Thoracic aorta (tissue), 2 donors: Measurements from ENCODE around the gene CFAP91. TPM values are rescaled to one million over a fixed set of nuclear protein-coding genes. Genes with fewer than 3 reads are reported as not detected.
A peak's percentile ranks its signal among the peaks of the same experiment; 100 is the strongest.

Experiments used
- ATAC-seq: fragments of 150-250 bp; one replicate; pipeline ENCODE4 v1.8.0; 2017; ENCODE audit warnings: low read depth; ENCODE audit not compliant: insufficient number of reproducible peaks, low FRiP score
- DNase-seq: peaks from one replicate; pipeline ENCODE4 v3.0.0-alpha.2; 2020; ENCODE audit warnings: low spot score
- H3K27ac ChIP-seq, 2 donors: fragments of 200-600 bp; sonication (generic); 1 replicate in 1 of 2; 2 replicates in 1 of 2; pipeline ENCODE4 v1.5.1; 2016; ENCODE audit warnings: mild to moderate bottlenecking in 2 of 2, moderate library complexity in 2 of 2
- H3K27me3 ChIP-seq: fragments of 200-600 bp; sonication (generic); replicated peaks from 2 replicates; pipeline ENCODE4 v1.6.0; 2016; ENCODE audit warnings: mild to moderate bottlenecking; ENCODE audit not compliant: insufficient read depth
- H3K36me3 ChIP-seq: fragments of 200-600 bp; sonication (generic); one replicate; pipeline ENCODE4 v1.5.1; 2016
- H3K4me1 ChIP-seq, 2 donors: fragments of 200-600 bp; sonication (generic); 1 replicate in 1 of 2; 2 replicates in 1 of 2; pipeline versions ENCODE4 v1.5.1 to v1.6.0; 2016; ENCODE audit warnings: low read depth in 2 of 2, mild to moderate bottlenecking in 1 of 2; ENCODE audit not compliant: control insufficient read depth in 1 of 2
- H3K4me3 ChIP-seq: fragments of 200-600 bp; sonication (generic); 2 replicates; pipeline ENCODE4 v1.5.1; 2016; ENCODE audit warnings: mild to moderate bottlenecking
- H3K9me3 ChIP-seq: fragments of 200-600 bp; sonication (generic); 2 replicates; pipeline ENCODE4 v1.5.1; 2016
- CTCF ChIP-seq: fragments of 200-600 bp; sonication (generic); IDR thresholded peaks from one replicate; pipeline ENCODE4 v1.5.1; 2019; ENCODE audit warnings: antibody characterized with exemption
- total RNA-seq, 2 donors: library from RNA; depleted of rRNA; stranded (reverse); fragments of >200 nt; gene quantifications; one replicate each; pipeline versions ENCODE4 v1.1.0 to v1.2.3, GENCODE V29; 2016

Gene CFAP91
- total RNA-seq, 2 donors from 2014 or later = 11.4 TPM; not detected in 1

GRCh38 chr3:119664370-119664769 is 38.5 kb upstream of the CFAP91 start:
- Histone ChIP-seq H3K4me1 (peaks cover 17 to 50% of the 10 kb centered on the region in 2 donors), H3K9me3 (no peaks in the 10 kb centered on the region), H3K27me3 (no peaks in the 10 kb centered on the region), H3K4me3 (no peak overlapping the region), H3K27ac (peak overlapping the region in 1 of 2 donors; percentile 24), H3K36me3 (no peaks in the 10 kb centered on the region)
- ATAC-seq (no peak), DNase-seq (no peak)
- TF ChIP-seq CTCF = no peak

GRCh38 chr3:119664850-119665379 is 37.9 kb upstream of the CFAP91 start:
- Histone ChIP-seq H3K36me3 (no peaks in the 10 kb centered on the region), H3K4me1 (peaks cover 19 to 49% of the 10 kb centered on the region in 2 donors), H3K4me3 (no peak overlapping the region), H3K27ac (peak overlapping the region; percentile 10 to 45), H3K9me3 (no peaks in the 10 kb centered on the region), H3K27me3 (no peaks in the 10 kb centered on the region)
- ATAC-seq = no peak
- DNase-seq = no peak
- TF ChIP-seq CTCF = no peak

GRCh38 chr3:119665954-119666559 is 36.8 kb upstream of the CFAP91 start:
- H3K27me3 ChIP-seq = no peaks in the 10 kb centered on the region
- DNase-seq = no peak
- peaks cover 13 to 44% of the 10 kb centered on the region in 2 donors for H3K4me1 ChIP-seq
- no peak for TF ChIP-seq CTCF
- H3K9me3 ChIP-seq = no peaks in the 10 kb centered on the region
- peak; percentile 65 for ATAC-seq
- H3K4me3 ChIP-seq = no peak overlapping the region
- peak overlapping the region; percentile 10 to 45 for H3K27ac ChIP-seq
- H3K36me3 ChIP-seq = no peaks in the 10 kb centered on the region

- Histone ChIP-seq H3K9me3 (no peaks in the 10 kb centered on the region), H3K4me1 (peaks cover 13 to 31% of the 10 kb centered on the region in 2 donors), H3K4me3 (no peak overlapping the region), H3K36me3 (peaks cover 12% of the 10 kb centered on the region), H3K27me3 (no peaks in the 10 kb centered on the region), H3K27ac (peak overlapping the region; percentile 6 to 45)
- no peak for TF ChIP-seq CTCF
- ATAC-seq = no peak
- no peak for DNase-seq
Observed at GRCh38 chr3:119669906-119670570, 32.8 kb upstream of the CFAP91 start.

- peaks cover 26 to 36% of the 10 kb centered on the region in 2 donors for H3K4me1 ChIP-seq
- no peak for TF ChIP-seq CTCF
- peak overlapping the region in 1 of 2 donors; percentile 24 for H3K27ac ChIP-seq
- no peaks in the 10 kb centered on the region for H3K27me3 ChIP-seq
- H3K4me3 ChIP-seq = no peak overlapping the region
- DNase-seq (no peak), ATAC-seq (no peak)
- H3K36me3 ChIP-seq = peaks cover 12% of the 10 kb centered on the region
- no peaks in the 10 kb centered on the region for H3K9me3 ChIP-seq
Observed at GRCh38 chr3:119672776-119673175, 30.0 kb upstream of the CFAP91 start.
